Activated T-cell treated with anti-CD3 and anti-CD28 coated beads, Interleukin-2, amount 50 U/mL, for 4 hours (primary cell): ENCODE results near the gene INPP4A. TPM values are rescaled to one million over a fixed set of nuclear protein-coding genes. Genes with fewer than 3 reads are reported as not detected.

Source experiments
- ATAC-seq, 2 donors: fragments of 200-7000 bp; cut with Tn5 transposase; one replicate each; pipeline ENCODE4 v1.10.0; 2021
- DNase-seq: peaks from one replicate; pipeline ENCODE4 v3.0.0-alpha.2; 2020
- H3K27me3 Mint-ChIP-seq: one replicate; pipeline ENCODE4 v1.8.0; 2021; ENCODE audit warnings: low read depth, mixed read lengths
- H3K36me3 Mint-ChIP-seq: one replicate; pipeline ENCODE4 v1.8.0; 2022; ENCODE audit warnings: mixed read lengths; ENCODE audit not compliant: insufficient read depth
- H3K4me1 Mint-ChIP-seq: one replicate; pipeline ENCODE4 v1.8.0; 2021; ENCODE audit warnings: low read depth, mixed read lengths
- H3K4me3 Mint-ChIP-seq: one replicate; pipeline ENCODE4 v1.8.0; 2021; ENCODE audit warnings: mild to moderate bottlenecking, moderate library complexity, mixed read lengths
- H3K9me3 Mint-ChIP-seq: one replicate; pipeline ENCODE4 v1.8.0; 2021; ENCODE audit warnings: mixed read lengths
- total RNA-seq, 3 donors: library from RNA; stranded (reverse); gene quantifications; one replicate each; pipeline ENCODE4 v1.2.1, GENCODE V29; 2021

Gene INPP4A
- total RNA-seq, 3 donors from 2014 or later, result 17.3 to 24.0 (median 17.3) TPM

GRCh38 chr2:98570356-98570755 lies 125.7 kb downstream of the INPP4A start:
- Mint-ChIP-seq H3K27me3 (no peaks in the 10 kb centered on the region), H3K4me1 (no peaks in the 10 kb centered on the region), H3K36me3 (peaks cover 42% of the 10 kb centered on the region), H3K9me3 (no peaks in the 10 kb centered on the region), H3K4me3 (no peak overlapping the region)
- ATAC-seq (no peak), DNase-seq (no peak)

GRCh38 chr2:98571121-98571701 lies 126.6 kb downstream of the INPP4A start:
- DNase-seq, result no peak
- Mint-ChIP-seq H3K4me3 (no peak overlapping the region), H3K4me1 (no peaks in the 10 kb centered on the region), H3K36me3 (peaks cover 40% of the 10 kb centered on the region), H3K9me3 (no peaks in the 10 kb centered on the region), H3K27me3 (no peaks in the 10 kb centered on the region)
- ATAC-seq, result no peak

- DNase-seq, result no peak
- Mint-ChIP-seq H3K4me1 (no peaks in the 10 kb centered on the region), H3K27me3 (no peaks in the 10 kb centered on the region), H3K36me3 (peaks cover 37% of the 10 kb centered on the region), H3K4me3 (no peak overlapping the region), H3K9me3 (no peaks in the 10 kb centered on the region)
- ATAC-seq, result no peak
Observed at GRCh38 chr2:98571796-98572195, 127.1 kb downstream of the INPP4A start.

- no peak overlapping the region for H3K4me3 Mint-ChIP-seq
- DNase-seq, result no peak
- no peak for ATAC-seq
Observed at GRCh38 chr2:98572211-98572610, 127.6 kb downstream of the INPP4A start.

GRCh38 chr2:98572676-98573075 lies 128.0 kb downstream of the INPP4A start:
- H3K4me1 Mint-ChIP-seq, result no peaks in the 10 kb centered on the region
- H3K36me3 Mint-ChIP-seq, result peaks cover 33% of the 10 kb centered on the region
- DNase-seq, result no peak
- no peaks in the 10 kb centered on the region for H3K27me3 Mint-ChIP-seq
- no peak overlapping the region for H3K4me3 Mint-ChIP-seq
- no peaks in the 10 kb centered on the region for H3K9me3 Mint-ChIP-seq
- no peak for ATAC-seq

More at GRCh38 chr2:98572211-98572610, 127.6 kb downstream of the INPP4A start:
- peaks cover 33% of the 10 kb centered on the region for H3K36me3 Mint-ChIP-seq
- no peaks in the 10 kb centered on the region for H3K27me3 Mint-ChIP-seq
- no peaks in the 10 kb centered on the region for H3K4me1 Mint-ChIP-seq
- no peaks in the 10 kb centered on the region for H3K9me3 Mint-ChIP-seq

GRCh38 chr2:98573426-98573825 lies 128.8 kb downstream of the INPP4A start:
- Mint-ChIP-seq H3K4me1 (no peaks in the 10 kb centered on the region), H3K27me3 (no peaks in the 10 kb centered on the region), H3K36me3 (peaks cover 34% of the 10 kb centered on the region), H3K9me3 (no peaks in the 10 kb centered on the region), H3K4me3 (no peak overlapping the region)
- ATAC-seq (no peak), DNase-seq (no peak)

- no peaks in the 10 kb centered on the region for H3K9me3 Mint-ChIP-seq
- H3K4me1 Mint-ChIP-seq, result no peaks in the 10 kb centered on the region
- H3K36me3 Mint-ChIP-seq, result peaks cover 31% of the 10 kb centered on the region
- H3K27me3 Mint-ChIP-seq, result no peaks in the 10 kb centered on the region
- H3K4me3 Mint-ChIP-seq, result no peak overlapping the region
- ATAC-seq (no peak), DNase-seq (no peak)
Observed at GRCh38 chr2:98576666-98577312, 132.1 kb downstream of the INPP4A start.

GRCh38 chr2:98577313-98577712 lies 132.7 kb downstream of the INPP4A start:
- Mint-ChIP-seq H3K36me3 (peaks cover 35% of the 10 kb centered on the region), H3K27me3 (no peaks in the 10 kb centered on the region), H3K4me1 (no peaks in the 10 kb centered on the region), H3K9me3 (no peaks in the 10 kb centered on the region), H3K4me3 (no peak overlapping the region)
- no peak for ATAC-seq
- DNase-seq, result no peak

- Mint-ChIP-seq H3K4me3 (no peak overlapping the region), H3K36me3 (peaks cover 31% of the 10 kb centered on the region), H3K9me3 (no peaks in the 10 kb centered on the region), H3K4me1 (no peaks in the 10 kb centered on the region), H3K27me3 (no peaks in the 10 kb centered on the region)
- ATAC-seq (no peak), DNase-seq (no peak)
Observed at GRCh38 chr2:98578231-98578630, 133.6 kb downstream of the INPP4A start.

- Mint-ChIP-seq H3K9me3 (no peaks in the 10 kb centered on the region), H3K27me3 (no peaks in the 10 kb centered on the region), H3K4me3 (no peak overlapping the region), H3K4me1 (no peaks in the 10 kb centered on the region), H3K36me3 (peaks cover 34% of the 10 kb centered on the region)
- DNase-seq (no peak), ATAC-seq (no peak)
Observed at GRCh38 chr2:98579926-98580325, 135.3 kb downstream of the INPP4A start.

GRCh38 chr2:98580656-98581284 lies 136.1 kb downstream of the INPP4A start:
- no peak for ATAC-seq
- no peak for DNase-seq
- Mint-ChIP-seq H3K27me3 (no peaks in the 10 kb centered on the region), H3K36me3 (peaks cover 31% of the 10 kb centered on the region), H3K4me3 (no peak overlapping the region), H3K4me1 (no peaks in the 10 kb centered on the region), H3K9me3 (no peaks in the 10 kb centered on the region)

GRCh38 chr2:98582523-98582922 lies 137.9 kb downstream of the INPP4A start:
- no peak for DNase-seq
- no peak for ATAC-seq
- H3K36me3 Mint-ChIP-seq, result peaks cover 33% of the 10 kb centered on the region
- H3K9me3 Mint-ChIP-seq, result no peaks in the 10 kb centered on the region
- no peak overlapping the region for H3K4me3 Mint-ChIP-seq
- peaks cover 3% of the 10 kb centered on the region for H3K4me1 Mint-ChIP-seq
- no peaks in the 10 kb centered on the region for H3K27me3 Mint-ChIP-seq

- Mint-ChIP-seq H3K4me1 (peaks cover 5% of the 10 kb centered on the region), H3K27me3 (no peaks in the 10 kb centered on the region), H3K4me3 (no peak overlapping the region), H3K9me3 (no peaks in the 10 kb centered on the region), H3K36me3 (peaks cover 28% of the 10 kb centered on the region)
- DNase-seq (no peak), ATAC-seq (no peak)
Observed at GRCh38 chr2:98583276-98583675, 138.6 kb downstream of the INPP4A start.

- Mint-ChIP-seq H3K27me3 (no peaks in the 10 kb centered on the region), H3K9me3 (no peaks in the 10 kb centered on the region), H3K4me1 (peaks cover 5% of the 10 kb centered on the region), H3K36me3 (peaks cover 28% of the 10 kb centered on the region), H3K4me3 (no peak overlapping the region)
- no peak for ATAC-seq
- DNase-seq, result no peak
Observed at GRCh38 chr2:98583816-98584618, 139.4 kb downstream of the INPP4A start.
